ENCODE data around the gene PDZRN3.
"Not testable (repeated sequence)": the region's sequence is repeated elsewhere in the genome, so short reads cannot be mapped to it uniquely, and the experiment has no call there.

Gene PDZRN3

DNA sequence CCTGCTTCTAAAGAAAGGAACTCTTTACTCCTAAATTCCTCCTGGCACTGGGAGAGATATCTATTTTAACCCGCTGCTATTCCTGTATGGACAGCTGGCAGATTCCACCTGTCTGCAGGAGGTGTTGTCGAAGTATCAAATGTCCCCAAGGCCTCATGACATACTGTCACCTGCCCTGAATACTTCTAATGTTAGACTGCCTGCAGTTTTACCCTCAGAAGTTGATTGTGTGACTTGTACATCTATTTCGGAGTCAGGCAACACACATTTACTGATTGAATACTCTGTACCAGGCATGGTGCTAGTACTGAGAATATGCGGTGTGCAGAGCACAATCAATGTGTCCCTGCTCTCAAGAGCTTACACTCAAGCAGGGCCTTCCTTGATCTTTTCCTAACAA lies 38.6 kb downstream of the PDZRN3 start:
- no peak for DNase-seq

DNA sequence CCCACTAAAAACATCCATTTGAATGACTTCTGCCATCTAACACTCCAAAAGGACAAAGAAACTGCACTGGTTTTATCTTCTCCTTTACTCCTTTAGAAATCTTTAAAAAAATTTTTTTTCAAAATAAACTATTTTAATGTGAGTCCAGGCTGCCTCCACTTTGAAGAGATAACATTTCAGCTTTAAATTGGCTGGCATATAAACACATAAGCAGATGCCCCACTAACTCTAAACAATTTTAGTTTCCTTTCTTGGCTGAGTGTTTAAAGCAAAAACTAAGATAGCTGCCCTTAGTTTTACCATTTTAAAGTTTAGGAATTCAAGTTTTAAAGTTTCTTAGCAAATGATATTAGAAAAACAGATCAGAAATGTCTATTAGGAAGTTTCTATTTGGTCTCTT lies 39.9 kb downstream of the PDZRN3 start:
- no peak for DNase-seq

DNA sequence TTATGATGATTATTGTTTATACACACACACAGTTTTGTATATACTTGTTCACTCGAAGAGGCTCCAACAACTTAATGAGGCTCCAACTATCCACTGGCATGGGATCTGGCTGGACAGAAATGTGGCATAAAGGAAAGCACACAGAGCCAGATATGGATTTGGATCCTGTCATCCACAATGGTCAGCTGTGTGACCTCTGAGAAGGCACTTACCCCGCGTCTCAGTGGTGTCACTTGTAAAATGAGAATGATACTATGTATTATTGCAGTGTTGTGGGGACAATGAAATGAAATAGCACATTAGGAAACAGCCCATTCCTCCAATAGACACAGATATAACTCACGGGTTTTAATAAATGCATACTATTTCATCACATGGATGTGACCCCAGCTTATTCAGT lies 42.2 kb downstream of the PDZRN3 start:
- no peak for DNase-seq

DNA sequence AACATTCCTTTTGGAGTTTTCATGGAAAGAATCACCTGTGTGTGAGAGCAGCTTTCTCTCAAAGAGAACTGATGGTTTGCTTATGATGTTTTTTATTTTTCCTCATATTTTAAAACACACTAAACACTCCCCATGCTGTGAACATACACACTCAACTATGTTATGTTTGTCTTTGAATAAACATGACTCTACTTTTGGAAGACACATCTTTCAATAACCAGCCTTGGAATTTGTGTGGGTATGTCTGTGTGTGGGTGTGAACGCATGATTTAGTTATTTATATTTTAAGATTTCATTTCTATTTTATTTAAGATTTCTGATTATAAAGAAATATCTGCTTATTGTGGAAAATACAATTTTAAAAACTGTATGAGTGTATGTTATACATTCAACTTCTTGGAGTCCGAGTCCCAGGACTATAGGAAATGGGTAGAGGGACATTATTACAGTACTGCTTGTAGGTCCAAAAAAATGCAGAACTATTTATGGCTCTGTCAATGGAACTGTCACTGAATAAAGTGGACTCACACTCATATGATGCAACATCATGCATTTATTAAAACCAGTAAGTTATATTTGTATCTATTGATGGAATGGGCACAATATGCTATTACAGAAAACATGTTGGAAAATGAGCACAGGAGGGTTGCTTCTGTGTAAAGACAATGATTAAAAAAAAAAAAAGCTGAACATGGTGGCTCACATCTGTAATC lies 43.5 kb downstream of the PDZRN3 start:
- no peak for DNase-seq

DNA sequence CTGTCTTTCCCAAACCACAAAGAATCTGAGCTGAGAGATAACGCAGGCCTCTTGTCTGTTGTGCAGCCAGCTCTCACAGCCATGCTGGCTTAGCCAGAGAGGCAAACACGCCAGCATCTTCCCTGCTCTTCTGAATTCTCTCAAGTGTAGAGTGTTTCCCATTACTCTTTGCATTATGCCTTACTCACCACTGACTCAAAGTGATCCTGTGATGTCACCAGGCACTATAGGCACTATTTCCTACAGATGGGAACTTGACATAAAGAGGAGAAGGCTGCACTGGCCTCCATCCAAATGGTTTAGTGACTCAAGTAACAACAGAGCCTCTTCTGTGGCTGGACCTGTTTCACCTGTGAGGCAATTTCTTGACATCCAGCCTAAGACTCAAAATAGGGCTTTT lies 44.4 kb downstream of the PDZRN3 start:
- DNase-seq: no peak

DNA sequence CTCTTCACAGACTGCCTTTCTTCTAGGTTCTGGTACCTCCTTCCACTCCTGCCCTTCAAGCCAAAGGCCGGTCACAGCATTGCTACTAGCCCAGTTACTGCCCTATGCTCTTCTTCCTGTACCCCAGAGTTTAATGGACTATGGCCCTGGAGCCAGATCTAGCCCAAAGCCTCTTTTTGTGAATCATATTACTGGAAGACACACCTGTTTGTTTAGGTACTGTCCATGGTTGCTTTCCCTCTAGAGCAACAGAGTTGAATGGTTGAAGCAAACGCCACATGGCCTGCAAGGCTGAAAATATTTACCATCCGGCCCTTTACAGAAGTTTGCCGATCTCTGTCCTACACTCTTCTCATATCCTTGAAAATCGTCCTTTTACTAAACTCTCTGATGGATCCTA lies 47.0 kb downstream of the PDZRN3 start:
- no peak for DNase-seq

DNA sequence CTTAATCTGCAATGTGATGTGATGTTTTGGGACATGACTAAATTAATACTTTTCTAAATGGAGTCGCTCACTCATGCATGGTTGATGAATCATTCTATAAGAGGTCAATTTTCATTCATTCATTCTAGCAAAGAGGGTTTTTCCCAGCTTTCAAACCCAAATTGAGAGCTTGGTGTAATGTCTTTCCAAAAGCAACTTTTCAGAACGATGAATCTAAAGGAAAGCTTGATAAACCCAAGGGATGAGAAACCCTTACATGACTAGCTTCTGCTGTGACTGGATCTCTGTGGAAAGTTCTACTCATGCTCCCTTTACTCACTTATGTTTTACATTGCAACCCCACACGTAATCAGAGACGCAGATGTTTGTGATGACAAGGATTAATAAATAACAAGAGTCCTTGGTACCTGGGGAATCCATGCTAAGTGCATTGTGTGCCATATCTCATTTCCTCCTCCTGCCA lies 47.7 kb downstream of the PDZRN3 start:
- DNase-seq: peak; percentile 8

DNA sequence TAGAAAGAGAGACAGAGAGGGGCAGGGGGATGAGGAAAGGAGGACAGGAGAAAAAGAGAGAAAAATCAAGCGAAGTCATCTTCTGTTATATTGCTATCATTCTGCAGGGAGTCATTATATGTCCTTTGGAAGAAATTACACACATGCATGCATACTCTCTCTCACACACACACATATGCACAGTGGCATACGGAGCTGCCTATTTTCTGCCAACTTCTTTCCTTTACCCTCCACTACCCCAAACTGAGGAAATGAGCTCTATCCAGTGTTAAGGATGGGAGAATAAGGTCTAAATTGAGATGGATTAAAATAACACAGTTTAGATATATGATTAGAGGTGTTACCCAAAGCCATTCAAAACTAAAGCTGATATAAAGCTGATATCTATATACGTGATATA lies 48.8 kb downstream of the PDZRN3 start:
- no peak for DNase-seq

DNA sequence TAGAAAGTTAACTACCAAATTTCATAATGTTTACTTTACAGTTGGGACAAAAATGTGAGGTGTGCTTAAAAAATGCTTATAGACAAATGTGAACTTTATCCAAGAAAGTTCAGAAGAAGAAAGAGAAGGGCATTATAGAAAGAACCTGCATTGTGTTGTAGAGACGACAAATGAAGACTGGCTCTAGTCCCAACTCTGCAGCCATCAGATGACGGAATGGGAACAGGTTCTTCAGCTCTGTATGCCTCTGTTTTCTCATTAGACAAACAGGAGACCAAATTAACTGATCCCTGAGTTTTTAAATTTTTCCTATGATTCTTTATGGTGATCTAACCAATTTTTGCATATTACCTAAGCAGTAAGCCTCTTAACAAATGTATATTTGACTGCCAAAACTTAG lies 49.2 kb downstream of the PDZRN3 start:
- DNase-seq: no peak

DNA sequence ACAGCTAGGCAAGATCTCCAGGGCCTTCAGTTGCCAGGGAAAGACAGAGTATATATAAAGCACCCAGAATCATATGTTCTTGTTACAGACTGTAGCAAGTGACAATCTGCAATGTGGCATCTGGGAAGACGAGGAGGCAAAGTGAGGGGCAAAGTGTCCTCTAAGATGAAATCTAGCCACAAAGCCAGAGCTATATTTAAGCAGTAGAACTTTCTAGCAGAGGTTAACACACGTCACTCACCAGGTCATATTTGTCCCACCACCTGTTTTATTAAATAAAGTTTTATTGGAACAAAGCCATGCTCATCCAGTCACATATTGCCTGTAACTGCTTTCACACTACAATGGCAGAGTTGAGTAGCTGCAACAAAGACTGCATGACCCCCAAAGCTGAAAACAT lies 51.5 kb downstream of the PDZRN3 start:
- DNase-seq: no peak

DNA sequence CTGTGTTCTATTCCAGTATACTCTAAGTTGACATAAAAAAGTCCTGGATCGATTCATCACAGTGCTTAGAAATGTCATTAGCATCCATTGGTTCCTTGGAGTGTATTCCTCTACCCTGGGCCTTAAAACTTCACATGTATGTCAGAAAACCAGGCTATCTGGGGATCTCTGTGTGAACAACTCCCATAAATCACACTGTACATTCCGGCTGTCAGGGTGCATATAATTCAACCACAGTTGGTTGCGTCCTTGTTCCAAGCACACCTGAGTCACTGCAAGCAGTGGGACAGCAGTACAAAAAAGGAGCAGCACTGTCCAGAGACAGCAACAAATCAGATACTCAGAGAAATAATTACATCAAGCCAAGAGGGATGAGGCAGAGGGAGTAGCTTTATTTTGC lies 52.4 kb downstream of the PDZRN3 start:
- DNase-seq: no peak

DNA sequence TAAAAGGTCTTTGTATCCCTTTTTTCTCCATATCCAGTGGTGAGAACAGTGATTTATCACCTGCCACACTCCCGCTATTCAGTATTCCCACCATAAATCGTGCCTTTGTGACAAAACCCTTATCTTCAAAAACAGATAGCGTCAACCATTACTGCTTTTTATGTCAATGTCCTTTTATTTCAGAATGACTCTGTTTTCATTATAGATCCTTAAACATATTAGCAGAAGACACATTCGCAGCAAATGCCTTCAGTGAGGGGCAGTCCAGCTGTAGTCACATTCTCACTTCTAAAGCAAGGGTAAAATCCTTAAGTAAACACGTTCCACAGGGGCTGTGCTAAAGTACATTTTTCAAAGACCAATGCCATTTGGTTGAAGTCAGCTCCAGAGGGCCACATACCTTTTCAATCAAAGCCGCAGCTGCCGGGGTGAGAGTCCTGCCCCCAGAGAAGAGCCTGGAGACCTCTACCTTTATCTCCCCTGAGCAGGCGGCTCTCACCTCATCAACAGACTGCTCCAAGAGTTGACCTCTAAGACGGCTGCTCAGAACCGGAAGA lies 53.4 kb downstream of the PDZRN3 start:
- no peak for DNase-seq

DNA sequence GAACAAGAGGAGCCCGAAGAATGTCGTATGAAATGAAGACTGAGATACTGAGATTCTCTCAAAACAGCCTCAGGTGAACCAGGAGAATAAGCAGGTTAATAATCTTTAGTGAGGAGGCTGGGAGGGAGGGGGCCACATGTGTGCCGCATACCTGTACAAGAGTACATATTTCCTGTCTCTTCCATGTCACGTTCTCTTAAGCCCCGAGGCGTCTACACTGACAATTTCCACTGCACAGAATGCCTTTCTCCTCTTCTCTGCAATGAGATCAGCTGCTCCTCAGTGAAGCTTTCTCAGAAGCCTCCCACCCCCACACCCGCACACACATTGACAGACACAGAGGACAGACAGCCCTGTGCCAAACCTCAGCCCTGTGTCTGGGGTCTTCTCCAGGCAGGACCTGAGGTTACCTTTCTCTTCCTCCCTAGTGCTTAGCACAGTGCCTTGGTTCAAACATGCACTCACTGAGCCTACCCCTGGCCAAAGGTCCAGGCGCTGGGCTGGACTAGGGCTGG lies 55.4 kb downstream of the PDZRN3 start:
- DNase-seq: no peak

DNA sequence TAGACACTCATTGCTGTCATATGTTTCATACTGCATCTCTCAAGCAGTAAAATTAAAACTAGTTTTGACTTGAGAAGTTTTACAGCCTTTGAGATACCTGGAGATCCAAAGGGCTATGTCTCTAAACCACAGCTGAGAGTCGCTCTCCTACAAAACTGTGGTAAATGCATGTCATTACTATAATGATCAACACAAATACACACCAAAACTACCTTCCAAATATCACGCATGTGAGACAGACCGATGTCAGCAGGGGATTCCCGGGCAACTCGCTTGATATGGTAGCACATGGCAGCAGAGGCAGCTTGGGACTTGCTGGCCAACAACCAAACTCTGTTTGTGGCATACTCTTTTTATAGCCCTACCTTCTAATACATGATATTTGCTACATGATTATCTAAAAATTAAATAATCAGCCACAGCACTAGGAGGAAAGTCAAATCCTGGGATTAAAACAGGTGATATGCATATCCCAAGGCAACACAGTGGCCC lies 56.3 kb downstream of the PDZRN3 start:
- no peak for DNase-seq

DNA sequence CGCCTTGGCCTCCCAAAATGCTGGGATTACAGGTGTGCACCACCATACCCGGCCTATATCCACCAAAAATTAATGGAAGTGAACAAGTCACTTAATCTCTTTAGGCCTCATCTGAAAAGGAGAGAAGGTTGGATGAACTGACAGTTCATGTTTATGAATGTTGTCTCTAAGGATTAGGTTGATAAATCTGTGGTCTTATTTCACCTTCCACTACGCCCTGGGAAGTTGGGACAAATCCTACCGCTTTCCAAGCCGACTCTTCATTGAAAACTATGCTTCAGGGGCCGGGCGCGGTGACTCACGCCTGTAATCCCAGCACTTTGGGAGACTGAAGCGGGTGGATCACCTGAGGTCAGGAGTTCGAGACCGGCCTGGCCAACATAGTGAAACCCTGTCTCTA lies 59.4 kb downstream of the PDZRN3 start:
- not testable (repeated sequence) for DNase-seq

DNA sequence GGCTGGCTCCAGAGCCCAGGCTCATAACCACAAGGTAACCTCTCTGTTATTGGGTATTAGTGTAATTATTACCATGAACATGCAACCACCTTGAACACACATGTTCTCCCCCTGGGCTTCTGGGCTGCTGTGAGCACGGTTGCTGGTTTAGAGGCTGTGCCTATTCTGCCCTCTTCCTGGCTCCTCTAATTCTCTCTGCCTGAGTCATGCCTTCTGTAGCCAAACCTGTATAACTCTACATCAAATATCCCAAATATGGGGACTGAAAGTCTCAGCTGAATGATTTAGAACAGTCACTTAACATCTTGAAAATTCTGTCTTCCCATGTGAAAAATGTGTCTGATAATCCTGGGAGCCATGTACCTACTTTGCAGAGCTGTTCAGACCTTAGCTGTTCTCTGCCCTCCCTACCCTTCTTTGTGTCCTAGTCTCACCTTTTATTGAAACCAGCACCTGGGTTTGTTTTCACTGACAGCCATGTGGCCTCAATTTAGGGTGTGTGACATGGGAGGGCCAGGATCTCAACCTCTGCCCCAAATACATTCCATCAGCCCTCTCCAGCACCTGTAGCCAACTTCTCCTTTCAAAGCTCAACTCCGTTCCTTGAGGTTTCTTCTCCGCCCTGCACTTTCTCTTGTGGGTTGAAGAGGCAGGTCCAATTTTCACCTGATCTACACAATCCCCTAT lies 60.7 kb downstream of the PDZRN3 start:
- DNase-seq: no peak

DNA sequence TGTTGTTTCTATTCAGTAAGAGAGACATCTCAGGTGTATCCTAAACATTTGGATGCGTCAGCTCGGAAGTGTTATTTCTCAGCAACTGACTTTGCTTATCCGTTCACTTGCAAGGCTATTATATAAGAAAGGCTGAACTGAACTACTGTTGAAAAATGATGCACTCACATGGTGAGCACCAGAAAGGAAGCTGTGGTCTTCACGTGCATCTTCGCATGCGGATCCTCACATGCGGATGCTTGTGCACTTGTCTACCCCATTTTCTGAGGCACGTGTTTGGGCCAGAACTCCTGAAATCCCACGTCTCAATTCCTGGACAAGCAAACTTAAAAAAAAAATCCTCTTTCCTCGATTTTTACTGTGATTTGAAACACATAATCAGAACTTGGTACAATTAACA lies 63.2 kb downstream of the PDZRN3 start:
- no peak for DNase-seq

DNA sequence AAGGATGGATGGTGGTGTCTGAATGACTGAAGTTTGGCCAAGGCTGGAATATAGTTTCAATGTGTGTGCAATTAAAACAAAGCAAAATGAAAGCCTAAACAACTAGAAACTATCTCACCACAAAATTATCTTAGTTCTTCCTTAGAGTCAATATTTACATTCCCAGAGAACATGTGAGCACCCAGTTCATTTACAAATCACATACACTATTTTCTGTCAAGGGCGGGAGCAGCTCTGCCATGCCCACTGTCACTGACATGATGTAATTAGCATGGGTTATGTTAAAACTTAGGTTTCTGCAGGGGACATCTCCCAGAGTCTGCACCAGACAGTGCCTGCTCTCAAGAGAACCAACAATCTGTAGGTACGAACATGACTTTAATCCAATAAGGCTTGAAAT lies 65.0 kb downstream of the PDZRN3 start:
- no peak for DNase-seq

DNA sequence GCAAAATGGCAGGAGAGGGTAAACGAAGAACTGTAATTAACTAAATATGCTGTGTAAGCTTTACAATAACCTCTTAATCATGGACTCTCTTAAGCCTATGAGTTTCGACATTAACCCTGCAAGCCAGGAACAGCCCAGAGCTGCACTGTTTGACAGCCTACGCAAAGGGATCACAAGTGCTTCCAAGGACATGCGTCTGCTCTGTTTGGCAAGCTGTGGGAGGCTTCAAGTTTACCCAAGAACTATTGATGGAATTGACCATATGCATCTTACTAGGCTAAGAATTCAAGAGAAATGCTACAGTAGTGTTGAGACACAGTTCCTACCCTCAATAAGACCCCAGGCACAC lies 66.0 kb downstream of the PDZRN3 start:
- no peak for DNase-seq

DNA sequence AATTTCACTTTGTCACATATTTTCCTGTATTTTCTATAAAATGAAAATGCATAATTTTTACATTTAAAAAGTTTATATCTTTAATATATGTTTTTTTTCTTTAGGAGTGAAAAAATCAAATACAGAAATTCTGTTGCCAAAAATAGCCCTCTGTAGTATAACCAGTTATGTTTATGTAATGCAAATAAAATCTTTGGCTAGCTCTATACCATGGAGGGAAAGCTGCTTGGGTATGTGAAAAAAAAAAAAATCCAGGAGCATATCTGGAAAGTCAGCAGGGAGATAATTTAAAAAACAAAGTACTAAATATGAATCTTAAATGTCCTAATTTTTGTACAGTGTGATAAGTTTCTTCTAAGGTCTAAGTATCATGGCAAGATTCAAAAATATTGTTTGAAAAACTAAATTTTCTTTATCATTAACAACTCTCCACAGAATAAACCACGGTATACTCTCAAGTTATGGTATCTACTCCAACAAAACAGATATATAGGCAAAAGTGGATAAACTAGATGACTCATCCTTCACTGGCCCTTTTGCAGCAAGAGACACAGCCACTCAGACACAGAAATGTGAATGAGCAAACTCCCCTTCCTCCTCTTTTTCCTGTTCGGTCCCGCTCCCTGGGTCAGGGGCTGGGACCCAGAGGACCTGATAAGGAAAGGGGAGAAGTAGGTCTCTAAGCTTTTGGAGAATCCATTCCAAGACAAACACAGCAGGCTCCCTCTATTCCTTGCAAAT lies 66.6 kb downstream of the PDZRN3 start:
- no peak for DNase-seq

DNA sequence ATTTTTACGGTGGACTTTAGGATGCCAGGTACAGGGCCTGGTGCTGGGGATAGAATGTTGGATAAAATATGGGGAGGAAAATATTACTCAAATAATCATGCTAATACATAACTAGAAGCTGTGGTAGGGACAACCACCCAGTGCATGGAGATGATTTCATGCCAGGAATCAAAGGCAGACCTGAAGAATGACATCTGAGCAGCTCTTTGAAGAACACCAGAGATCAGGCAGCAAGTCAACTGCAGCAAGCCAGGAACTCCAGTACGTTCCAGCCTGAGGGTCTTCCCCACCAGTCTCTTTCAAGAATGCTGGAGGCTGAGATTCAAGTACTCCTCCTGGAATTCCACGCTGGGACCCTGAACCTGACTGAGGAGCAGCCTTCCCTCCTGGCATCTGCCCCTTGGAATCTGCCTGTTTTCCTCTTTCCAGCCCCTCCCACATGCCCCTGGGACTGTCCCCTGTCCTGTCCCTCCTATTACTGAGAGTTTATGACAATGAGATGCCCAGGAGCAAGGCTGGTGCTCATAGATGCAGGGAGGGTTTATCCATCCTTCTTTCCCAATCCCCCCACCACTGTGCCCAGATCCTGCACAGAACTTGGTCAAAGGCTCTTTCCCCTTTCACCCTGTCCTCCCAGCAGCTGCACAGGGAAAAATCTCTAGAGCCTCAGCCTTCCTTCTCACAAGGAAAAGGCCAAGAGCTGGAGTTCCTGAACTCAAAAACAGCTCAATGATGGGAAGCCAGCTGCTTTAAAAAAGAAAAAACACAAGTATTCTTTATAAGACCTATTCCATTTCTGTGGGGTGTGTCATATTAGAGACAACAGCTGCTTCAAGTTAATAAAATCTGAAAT lies 68.0 kb downstream of the PDZRN3 start:
- DNase-seq: no peak

DNA sequence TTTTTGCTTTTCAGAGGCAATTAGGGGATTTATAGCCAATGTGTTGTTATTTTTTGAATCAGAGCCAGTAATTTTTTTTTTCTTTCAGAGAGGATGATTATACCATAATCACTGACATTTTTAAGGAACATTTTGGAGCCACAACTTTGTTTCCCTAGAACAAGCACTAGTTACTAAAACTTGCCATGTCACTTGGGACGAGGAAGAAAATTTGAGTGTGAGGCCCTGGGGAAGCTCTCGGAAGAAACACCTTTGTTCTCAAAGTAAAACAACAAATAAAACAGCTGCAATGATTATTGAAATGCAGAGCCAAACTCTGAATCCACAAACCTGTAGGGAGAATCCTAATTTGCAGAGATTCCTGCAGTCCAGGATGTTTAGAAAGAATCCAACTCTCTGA lies 69.7 kb downstream of the PDZRN3 start:
- DNase-seq: no peak

DNA sequence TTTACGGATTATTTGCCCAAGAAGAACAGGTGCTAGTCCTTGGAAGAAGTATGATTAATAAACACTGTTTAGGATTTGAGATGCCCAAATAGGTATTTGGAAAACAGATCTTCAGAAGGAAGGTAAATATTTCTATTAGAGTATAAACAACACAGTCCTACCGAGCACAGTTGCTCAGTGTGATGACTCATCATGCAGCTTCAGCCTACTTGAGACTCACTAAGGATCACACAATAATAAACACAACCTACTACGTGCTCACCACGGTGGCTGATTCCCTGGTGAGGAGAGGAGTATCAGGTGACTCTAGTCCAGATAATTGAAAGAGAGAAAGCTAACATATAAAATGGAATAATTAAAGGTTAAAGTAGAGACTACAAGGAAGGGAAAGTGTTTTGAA lies 72.0 kb downstream of the PDZRN3 start:
- no peak for DNase-seq

All from NCI-H524 treated with DMSO at 0.1 percent for 48 hours (cell line).